Measurements from ENCODE around the gene CD3E.

GRCh38 chr11:118282606-118283005 lies 21.9 kb upstream of the CD3E start:
- TF ChIP-seq EZH2 (IDR thresholded peaks at IDR 0.05; ENCODE audit: borderline replicate concordance, low read depth, low read length, severe bottlenecking) (no peak), POLR2A (IDR thresholded peaks at IDR 0.05; ENCODE audit: low read depth, low read length) (no peak), JUN (IDR thresholded peaks at IDR 0.05; ENCODE audit: borderline replicate concordance, insufficient read depth, insufficient read length, low read depth) (no peak), POLR2AphosphoS5 (IDR thresholded peaks at IDR 0.05; ENCODE audit: insufficient read depth, low read depth, low read length) (no peak), MYC (IDR thresholded peaks at IDR 0.05; ENCODE audit: low read depth, low read length) (no peak), FOS (IDR thresholded peaks at IDR 0.05; ENCODE audit: borderline replicate concordance, insufficient read depth, low read length) (no peak), GATA2 (IDR thresholded peaks at IDR 0.05; ENCODE audit: insufficient read depth, insufficient read length, low read depth, low read length) (no peak)
- TF ChIP-seq, protein P1, sequence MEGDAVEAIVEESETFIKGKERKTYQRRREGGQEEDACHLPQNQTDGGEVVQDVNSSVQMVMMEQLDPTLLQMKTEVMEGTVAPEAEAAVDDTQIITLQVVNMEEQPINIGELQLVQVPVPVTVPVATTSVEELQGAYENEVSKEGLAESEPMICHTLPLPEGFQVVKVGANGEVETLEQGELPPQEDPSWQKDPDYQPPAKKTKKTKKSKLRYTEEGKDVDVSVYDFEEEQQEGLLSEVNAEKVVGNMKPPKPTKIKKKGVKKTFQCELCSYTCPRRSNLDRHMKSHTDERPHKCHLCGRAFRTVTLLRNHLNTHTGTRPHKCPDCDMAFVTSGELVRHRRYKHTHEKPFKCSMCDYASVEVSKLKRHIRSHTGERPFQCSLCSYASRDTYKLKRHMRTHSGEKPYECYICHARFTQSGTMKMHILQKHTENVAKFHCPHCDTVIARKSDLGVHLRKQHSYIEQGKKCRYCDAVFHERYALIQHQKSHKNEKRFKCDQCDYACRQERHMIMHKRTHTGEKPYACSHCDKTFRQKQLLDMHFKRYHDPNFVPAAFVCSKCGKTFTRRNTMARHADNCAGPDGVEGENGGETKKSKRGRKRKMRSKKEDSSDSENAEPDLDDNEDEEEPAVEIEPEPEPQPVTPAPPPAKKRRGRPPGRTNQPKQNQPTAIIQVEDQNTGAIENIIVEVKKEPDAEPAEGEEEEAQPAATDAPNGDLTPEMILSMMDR (IDR thresholded peaks at IDR 0.05; ENCODE audit: extremely low read depth in 1 of 2, insufficient read depth in 1 of 2, low read depth in 1 of 2, low read length in 2 of 2) = no peak
- TF ChIP-seq, protein P2, sequence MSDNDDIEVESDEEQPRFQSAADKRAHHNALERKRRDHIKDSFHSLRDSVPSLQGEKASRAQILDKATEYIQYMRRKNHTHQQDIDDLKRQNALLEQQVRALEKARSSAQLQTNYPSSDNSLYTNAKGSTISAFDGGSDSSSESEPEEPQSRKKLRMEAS (IDR thresholded peaks at IDR 0.05; ENCODE audit: insufficient read depth, insufficient read length) = no peak
